Mucosa of descending colon (tissue), 3 donors: ENCODE measurements around the gene FAM186B. TPM values are rescaled to one million over a fixed set of nuclear protein-coding genes. Genes with fewer than 3 reads are reported as not detected.

ENCODE experiments used
- ATAC-seq: fragments of 200-7000 bp; cut with Tn5 transposase; one replicate; pipeline ENCODE4 v1.9.1; 2020; ENCODE audit warnings: mild to moderate bottlenecking, moderate library complexity
- DNase-seq, 3 donors: peaks; one replicate each; pipeline ENCODE4 v3.0.0-alpha.2; 2020
- H3K36me3 ChIP-seq: fragments of 200-600 bp; one replicate; pipeline ENCODE4 v1.8.0; 2021; ENCODE audit warnings: low read depth, mild to moderate bottlenecking
- H3K4me1 ChIP-seq: fragments of 200-600 bp; one replicate; pipeline ENCODE4 v1.8.0; 2021; ENCODE audit warnings: low read depth, mild to moderate bottlenecking
- H3K4me3 ChIP-seq: fragments of 200-600 bp; one replicate; pipeline ENCODE4 v1.8.0; 2021; ENCODE audit warnings: mild to moderate bottlenecking
- H3K9me3 ChIP-seq: fragments of 200-600 bp; one replicate; pipeline ENCODE4 v1.8.0; 2021; ENCODE audit warnings: mild to moderate bottlenecking
- intact Hi-C, 2 donors: fragments of 100-400 bp; cut with DNase I in 1 of 2; cut with micrococcal nuclease in 1 of 2; formaldehyde crosslinking; loops; one replicate each; pipeline versions ENCODE4 v1.11.0 to v1.11.1; 2022; cut with DNase I, micrococcal nuclease
- total RNA-seq, 3 donors: library from RNA; stranded (reverse); fragmentation: NEBNext Ultra II Directional in 2 of 3; extraction: Animal tissue kit (Norgen Biotek cat#: 25700) in 2 of 3; gene quantifications; one replicate each; pipeline versions ENCODE4 v1.2.1 to v1.2.4, GENCODE V29; 2021 to 2023
- TF ChIP-seq, protein P1 (sequence below): fragments of 200-600 bp; IDR thresholded peaks from one replicate; pipeline ENCODE4 v1.8.0; 2022; ENCODE audit warnings: antibody characterized with exemption, mild to moderate bottlenecking
- donor health status: DM: no; HTN: no; CAD: no; lungs with moderate emphysema.
- donor health status: DM: no; HTN: no; CAD: no.
- donor health status: DM: no; HTN: yes; CAD: no.

The FAM186B gene
- total RNA-seq, 3 donors from 2014 or later: 0.35 to 0.63 (median 0.39) TPM

DNA sequence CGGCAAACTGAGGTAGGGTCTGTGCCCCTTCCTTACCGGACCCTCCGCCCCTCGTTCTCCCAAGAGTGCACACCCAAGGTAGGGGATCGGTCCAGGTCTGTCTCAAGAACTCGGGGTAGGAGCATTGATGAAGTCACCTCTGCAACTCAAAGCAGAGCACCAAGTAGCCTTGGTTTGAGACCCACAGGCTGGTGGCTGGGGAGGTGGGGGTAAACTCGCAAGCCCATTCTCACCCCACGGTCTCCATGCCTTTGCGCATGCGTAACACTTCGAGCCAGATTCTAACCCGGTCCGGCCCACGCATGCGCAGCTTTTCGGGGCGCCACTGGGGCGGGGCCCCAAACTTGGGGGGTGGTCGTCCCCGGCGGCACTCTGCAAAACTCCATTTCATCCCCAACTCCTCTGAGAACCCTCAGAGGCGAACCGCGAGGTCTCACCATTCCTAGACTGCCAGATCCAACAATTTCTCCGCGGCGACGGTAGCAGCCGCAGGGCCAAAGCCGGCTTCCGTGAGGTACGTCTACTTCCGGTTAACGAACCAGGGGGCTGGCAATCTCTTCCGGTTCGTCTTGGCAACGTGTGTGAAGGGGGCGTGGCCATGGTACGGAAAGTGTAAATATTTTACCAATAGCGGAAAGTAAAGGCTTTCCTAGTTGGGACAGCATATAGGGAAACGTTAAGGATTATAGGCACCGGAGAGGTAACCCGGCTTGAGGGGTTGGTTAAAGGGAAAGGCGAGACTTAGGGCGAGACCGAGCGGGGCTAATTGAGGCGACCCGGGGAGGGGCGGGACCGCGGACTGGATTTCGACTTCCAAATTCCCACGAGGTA lies 37.6 kb downstream of the FAM186B start, which contains the start of gene MCRS1:
Gene MCRS1, minus strand, starts transcription at position 532 of the 831 bp plus-strand sequence. CDS start 1,411 bp downstream, outside the sequence.
- peak; percentile 98 for ATAC-seq
- H3K36me3 ChIP-seq: peaks cover 6% of the 10 kb centered on the region
- peak; percentile 90 to 97 (median 91) for DNase-seq
- TF ChIP-seq, protein P1, sequence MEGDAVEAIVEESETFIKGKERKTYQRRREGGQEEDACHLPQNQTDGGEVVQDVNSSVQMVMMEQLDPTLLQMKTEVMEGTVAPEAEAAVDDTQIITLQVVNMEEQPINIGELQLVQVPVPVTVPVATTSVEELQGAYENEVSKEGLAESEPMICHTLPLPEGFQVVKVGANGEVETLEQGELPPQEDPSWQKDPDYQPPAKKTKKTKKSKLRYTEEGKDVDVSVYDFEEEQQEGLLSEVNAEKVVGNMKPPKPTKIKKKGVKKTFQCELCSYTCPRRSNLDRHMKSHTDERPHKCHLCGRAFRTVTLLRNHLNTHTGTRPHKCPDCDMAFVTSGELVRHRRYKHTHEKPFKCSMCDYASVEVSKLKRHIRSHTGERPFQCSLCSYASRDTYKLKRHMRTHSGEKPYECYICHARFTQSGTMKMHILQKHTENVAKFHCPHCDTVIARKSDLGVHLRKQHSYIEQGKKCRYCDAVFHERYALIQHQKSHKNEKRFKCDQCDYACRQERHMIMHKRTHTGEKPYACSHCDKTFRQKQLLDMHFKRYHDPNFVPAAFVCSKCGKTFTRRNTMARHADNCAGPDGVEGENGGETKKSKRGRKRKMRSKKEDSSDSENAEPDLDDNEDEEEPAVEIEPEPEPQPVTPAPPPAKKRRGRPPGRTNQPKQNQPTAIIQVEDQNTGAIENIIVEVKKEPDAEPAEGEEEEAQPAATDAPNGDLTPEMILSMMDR: no peak
- H3K4me3 ChIP-seq: peak within 1 kb of the TSS; percentile 75
- peaks cover 15% of the 10 kb centered on the region for H3K4me1 ChIP-seq
- no peaks in the 10 kb centered on the region for H3K9me3 ChIP-seq
- intact Hi-C loops: no loop called here

DNA sequence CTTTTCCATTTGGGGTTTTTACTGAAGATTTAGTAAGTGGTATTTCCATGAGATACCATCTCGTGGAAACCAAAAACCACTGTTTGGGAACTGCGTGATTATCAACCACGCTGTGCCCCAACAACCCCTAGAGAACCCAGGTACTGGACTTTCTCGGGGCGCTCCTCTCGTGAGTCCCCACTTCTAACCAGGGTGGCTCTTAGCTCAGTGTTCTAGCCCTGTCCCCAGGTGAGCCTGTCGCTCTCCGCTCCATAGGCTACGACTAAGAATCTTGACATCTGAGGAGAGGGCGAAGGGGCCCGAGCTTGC lies 38.2 kb downstream of the FAM186B start:
- peak overlapping the region; percentile 75 for H3K4me3 ChIP-seq
- peaks cover 15% of the 10 kb centered on the region for H3K4me1 ChIP-seq
- ATAC-seq: peak; percentile 14
- H3K36me3 ChIP-seq: peaks cover 7% of the 10 kb centered on the region
- TF ChIP-seq, protein P1: no peak
- intact Hi-C loops: no loop called here
- no peaks in the 10 kb centered on the region for H3K9me3 ChIP-seq
- DNase-seq: no peak

DNA sequence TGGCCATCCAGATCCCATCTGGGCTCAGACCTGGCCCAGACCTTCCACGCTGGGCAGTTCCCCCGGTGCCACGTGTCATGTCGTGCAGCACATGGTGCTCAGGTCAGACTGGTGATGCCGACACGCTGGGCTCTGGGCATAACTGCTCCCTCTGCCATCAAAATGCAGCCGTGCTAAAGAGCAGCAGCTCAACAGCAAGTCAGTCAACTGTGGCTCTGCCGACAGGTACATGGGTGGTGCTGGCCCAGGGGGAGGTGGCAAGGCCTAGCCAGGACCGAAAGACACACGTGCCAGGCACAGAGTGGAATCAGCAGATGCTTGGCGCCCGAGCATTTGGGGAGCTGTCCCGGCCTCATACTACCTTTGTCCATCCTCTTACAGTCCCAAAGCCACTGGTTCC lies 39.1 kb downstream of the FAM186B start:
- Histone ChIP-seq H3K4me1 (peaks cover 15% of the 10 kb centered on the region), H3K36me3 (peaks cover 10% of the 10 kb centered on the region)

GRCh38 chr12:49565406-49566265 lies 39.8 kb downstream of the FAM186B start:
- H3K36me3 ChIP-seq: peaks cover 10% of the 10 kb centered on the region
- TF ChIP-seq, protein P1: no peak
- no peak for DNase-seq
- intact Hi-C loops: no loop called here
- no peak overlapping the region for H3K4me3 ChIP-seq
- ATAC-seq: no peak
- no peaks in the 10 kb centered on the region for H3K9me3 ChIP-seq
- peaks cover 15% of the 10 kb centered on the region for H3K4me1 ChIP-seq

More for the DNA sequence above, 39.1 kb downstream of the FAM186B start:
- H3K4me3 ChIP-seq: no peak overlapping the region
- no peaks in the 10 kb centered on the region for H3K9me3 ChIP-seq
- TF ChIP-seq, protein P1: no peak
- intact Hi-C loops: no loop called here
- ATAC-seq (no peak), DNase-seq (no peak)

- intact Hi-C loops: no loop called here
- H3K4me3 ChIP-seq: no peak overlapping the region
- peaks cover 10% of the 10 kb centered on the region for H3K36me3 ChIP-seq
- no peaks in the 10 kb centered on the region for H3K9me3 ChIP-seq
- TF ChIP-seq, protein P1: no peak
- DNase-seq (no peak), ATAC-seq (no peak)
- peaks cover 15% of the 10 kb centered on the region for H3K4me1 ChIP-seq
Observed at GRCh38 chr12:49564686-49565405, 40.6 kb downstream of the FAM186B start.
